HepG2 (cell line): ENCODE measurements around the gene TNNI2. TPM values are rescaled to one million over a fixed set of nuclear protein-coding genes. Genes with fewer than 3 reads are reported as not detected.
A peak's percentile ranks its signal among the peaks of the same experiment; 100 is the strongest.

Experiments used
- HNF1A ChIP-seq, 2 experiments: sonication (generic) in 1 of 2; formaldehyde crosslinking in 1 of 2; IDR thresholded peaks; 2 replicates each; pipeline versions ENCODE4 v1.4.0 to v1.6.1; 2016 to 2020; ENCODE audit warnings: borderline replicate concordance in 1 of 2, low read depth in 1 of 2, mild to moderate bottlenecking in 1 of 2, missing genetic modification reagents in 1 of 2
- HOXA9 ChIP-seq: sonication (generic); formaldehyde crosslinking; IDR thresholded peaks from 2 replicates; pipeline ENCODE4 v1.8.1; 2022; ENCODE audit warnings: missing genetic modification reagents, mild to moderate bottlenecking, moderate library complexity, borderline replicate concordance
- IRF9 ChIP-seq: sonication (generic); formaldehyde crosslinking; IDR thresholded peaks from 2 replicates; pipeline ENCODE4 v1.8.0; 2022; ENCODE audit warnings: missing genetic modification reagents, mild to moderate bottlenecking, borderline replicate concordance
- ZFP36L1 ChIP-seq: sonication (generic); formaldehyde crosslinking; IDR thresholded peaks from 2 replicates; pipeline ENCODE4 v1.8.0; 2022; ENCODE audit warnings: mild to moderate bottlenecking, missing genetic modification reagents, moderate library complexity
- ZNF136 ChIP-seq: sonication (generic); formaldehyde crosslinking; IDR thresholded peaks from 2 replicates; pipeline ENCODE4 v1.8.1; 2022; ENCODE audit warnings: low read depth, mild to moderate bottlenecking, moderate library complexity, missing genetic modification reagents
- ZNF747 ChIP-seq: sonication (generic); formaldehyde crosslinking; IDR thresholded peaks from 2 replicates; pipeline ENCODE4 v1.8.1; 2023; ENCODE audit warnings: missing genetic modification reagents, mild to moderate bottlenecking, borderline replicate concordance
- ZNF792 ChIP-seq: IDR thresholded peaks from 2 replicates; pipeline ENCODE4 v1.6.1; 2016
- polyA plus RNA-seq, 8 experiments: library from polyadenylated mRNA; depleted of rRNA in 3 of 8; stranded (reverse) in 7 of 8; unstranded in 1 of 8; fragments of >200 nt; fragmentation: Illumina TruSeq in 4 of 8; extraction: Trizol in 4 of 8; gene quantifications; 2 replicates each; pipeline versions ENCODE4 v1.2.1 to v1.2.3, GENCODE V29; 2011 to 2016; ENCODE audit warnings: low read depth in 4 of 8, missing spikeins in 1 of 8, mixed read lengths in 1 of 8; ENCODE audit not compliant: insufficient read depth in 1 of 8
- total RNA-seq, 5 experiments: library from RNA; depleted of rRNA; stranded (reverse); fragments of >200 nt; fragmentation: Illumina TruSeq; extraction: Trizol; gene quantifications; 2 replicates each; pipeline ENCODE4 v1.2.3, GENCODE V29; 2016; ENCODE audit warnings: low read depth in 1 of 5
- TF ChIP-seq, protein P1 (sequence below): sonication (generic); formaldehyde crosslinking; IDR thresholded peaks from 2 replicates; pipeline ENCODE4 v1.4.0; 2020; ENCODE audit warnings: low read depth, mild to moderate bottlenecking, missing genetic modification reagents
- TF ChIP-seq, protein P2 (sequence below): sonication (generic); formaldehyde crosslinking; IDR thresholded peaks from 2 replicates; pipeline ENCODE4 v1.8.1; 2023; ENCODE audit warnings: mild to moderate bottlenecking, missing genetic modification reagents

The TNNI2 gene
- total and polyA plus RNA-seq, 2 of the 13 experiments (the other 11 are each of a cell fraction or from before 2014, with no cell fraction given): 7.2 to 12.0 TPM

DNA sequence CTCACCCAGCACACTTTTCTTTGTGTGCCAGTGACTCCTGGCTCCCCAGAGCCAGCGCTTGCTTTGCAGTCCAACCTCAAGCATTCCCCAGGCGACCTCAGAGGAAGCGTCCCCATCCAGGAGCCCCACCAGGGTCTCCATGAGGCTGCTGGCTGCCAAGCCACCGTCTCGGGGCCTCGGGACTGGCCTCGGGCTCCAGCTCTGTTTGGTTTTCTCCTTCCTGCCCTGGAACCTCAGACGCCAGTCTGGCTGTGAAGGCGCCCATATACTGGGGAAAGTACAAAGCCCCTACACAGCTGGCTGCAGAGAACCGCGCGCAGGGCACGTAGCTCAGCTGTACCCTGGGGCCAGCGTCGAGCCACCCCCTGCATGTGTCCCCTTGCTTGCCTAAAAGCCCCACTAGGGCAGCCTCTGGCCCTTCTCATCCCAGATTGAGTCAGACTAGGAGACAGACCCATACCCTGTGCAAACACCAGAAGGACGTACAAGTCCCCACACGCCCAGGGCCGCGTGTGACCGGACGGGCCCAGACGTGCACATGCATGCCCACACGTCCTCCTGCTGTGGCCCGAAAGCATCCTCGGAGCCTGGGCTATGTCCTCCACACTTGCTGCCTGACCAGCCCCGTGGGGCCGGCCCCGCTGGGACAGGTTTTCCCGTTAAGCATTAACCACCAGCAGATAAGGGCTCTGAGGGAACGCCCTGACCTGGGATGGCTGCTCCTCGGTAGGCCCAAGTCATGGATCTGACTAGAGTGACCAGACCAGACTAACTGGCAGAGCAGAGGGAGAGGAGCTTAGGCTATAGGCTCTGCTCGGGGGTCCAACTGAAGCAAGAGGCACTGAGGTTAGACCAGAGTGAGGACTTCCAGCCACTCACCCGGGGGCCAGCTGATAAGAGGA, 8.2 kb upstream of the TNNI2 start (continued):
- TF ChIP-seq, protein P1, sequence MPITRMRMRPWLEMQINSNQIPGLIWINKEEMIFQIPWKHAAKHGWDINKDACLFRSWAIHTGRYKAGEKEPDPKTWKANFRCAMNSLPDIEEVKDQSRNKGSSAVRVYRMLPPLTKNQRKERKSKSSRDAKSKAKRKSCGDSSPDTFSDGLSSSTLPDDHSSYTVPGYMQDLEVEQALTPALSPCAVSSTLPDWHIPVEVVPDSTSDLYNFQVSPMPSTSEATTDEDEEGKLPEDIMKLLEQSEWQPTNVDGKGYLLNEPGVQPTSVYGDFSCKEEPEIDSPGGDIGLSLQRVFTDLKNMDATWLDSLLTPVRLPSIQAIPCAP (CRISPR knock-in tag): no peak
- TF ChIP-seq, protein P2, sequence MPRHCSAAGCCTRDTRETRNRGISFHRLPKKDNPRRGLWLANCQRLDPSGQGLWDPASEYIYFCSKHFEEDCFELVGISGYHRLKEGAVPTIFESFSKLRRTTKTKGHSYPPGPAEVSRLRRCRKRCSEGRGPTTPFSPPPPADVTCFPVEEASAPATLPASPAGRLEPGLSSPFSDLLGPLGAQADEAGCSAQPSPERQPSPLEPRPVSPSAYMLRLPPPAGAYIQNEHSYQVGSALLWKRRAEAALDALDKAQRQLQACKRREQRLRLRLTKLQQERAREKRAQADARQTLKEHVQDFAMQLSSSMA: peak; percentile 65; the same call in 1 of the 2 replicates
- TF ChIP-seq IRF9 (peak; percentile 87), ZNF792 (CRISPR knock-in tag) (no peak; the same call in 1 of the 2 replicates), ZNF747 (CRISPR knock-in tag) (peak; percentile 88), ZFP36L1 (peak; percentile 85), ZNF136 (0 out of 2 replicates have a peak, but pooled peaks have one; percentile 86), HNF1A (IDR thresholded peaks at IDR 0.05; ENCODE audit: low read depth) (peak; percentile 94), HNF1A (CRISPR knock-in tag; IDR thresholded peaks at IDR 0.05; ENCODE audit: borderline replicate concordance) (peak; percentile 98), HOXA9 (no peak)
